Panc1 (cell line): ENCODE measurements around the gene HERC4. TPM values are rescaled to one million over a fixed set of nuclear protein-coding genes. Genes with fewer than 3 reads are reported as not detected.
A peak's percentile ranks its signal among the peaks of the same experiment; 100 is the strongest.

Experiments
- ATAC-seq: fragments of 200-7000 bp; cut with Tn5 transposase; 2 replicates; pipeline ENCODE4 v1.9.1; 2020; ENCODE audit warnings: mild to moderate bottlenecking, moderate library complexity
- BruUV-seq: library from RNA; stranded (reverse); fragments of 400-500 nt; replicated peaks from 2 replicates; lab custom pipeline; 2021; lab: Mats Ljungman, UMichigan
- CTCF ChIA-PET: fragments of 300-600 bp; sonication (Branson Sonifier 250); formaldehyde crosslinking; loops from one replicate; lab custom pipeline; 2022; ENCODE audit warnings: antibody characterized with exemption; lab: Charles Lee
- POLR2A ChIA-PET: fragments of 300-600 bp; sonication (Branson Sonifier 250); formaldehyde crosslinking; loops from one replicate; lab custom pipeline; 2022; ENCODE audit warnings: antibody characterized with exemption; lab: Charles Lee
- DNase-seq: peaks from one replicate; pipeline ENCODE4 v3.0.0-alpha.2; 2010; ENCODE audit warnings: low read depth, low spot score
- H3K27ac ChIP-seq: 2 replicates; pipeline ENCODE4 v1.5.1; 2011; ENCODE audit warnings: mild to moderate bottlenecking, low read length, inconsistent platforms
- H3K27me3 ChIP-seq: fragments of 200-500 bp; sonication (Bioruptor generic); 2 replicates; pipeline ENCODE4 v1.6.0; 2014; ENCODE audit warnings: low read length, inconsistent platforms; ENCODE audit not compliant: control insufficient read depth, insufficient read depth
- H3K36me3 ChIP-seq: fragments of 200-500 bp; sonication (Bioruptor generic); 2 replicates; pipeline ENCODE4 v1.5.1; 2014; ENCODE audit warnings: inconsistent platforms, mild to moderate bottlenecking, low read length, moderate library complexity; ENCODE audit not compliant: control insufficient read depth, insufficient read depth
- H3K4me1 ChIP-seq: 2 replicates; pipeline ENCODE4 v1.5.1; 2011; ENCODE audit warnings: inconsistent platforms, mild to moderate bottlenecking, low read length, moderate library complexity; ENCODE audit not compliant: control insufficient read depth, insufficient read depth
- H3K4me3 ChIP-seq, 2 experiments: 2 replicates each; pipeline ENCODE4 v1.5.1; 2011 to 2012; ENCODE audit warnings: low read depth in 2 of 2, low read length in 2 of 2, mild to moderate bottlenecking in 2 of 2, inconsistent platforms in 1 of 2, moderate library complexity in 1 of 2
- H3K9me3 ChIP-seq: fragments of 200-500 bp; sonication (Bioruptor generic); 2 replicates; pipeline ENCODE4 v1.5.1; 2014; ENCODE audit warnings: low read depth, mild to moderate bottlenecking, inconsistent platforms, low read length, moderate library complexity; ENCODE audit not compliant: control insufficient read depth, insufficient read depth
- POLR2AphosphoS5 ChIP-seq: IDR thresholded peaks from 2 replicates; pipeline ENCODE4 v1.6.1; 2012; ENCODE audit warnings: mild to moderate bottlenecking, low read depth, low read length, moderate library complexity
- SIN3A ChIP-seq: IDR thresholded peaks from 2 replicates; pipeline ENCODE4 v1.6.1; 2012; ENCODE audit warnings: low read depth, mild to moderate bottlenecking, low read length, moderate library complexity, borderline replicate concordance; ENCODE audit not compliant: insufficient read depth
- TCF7L2 ChIP-seq: IDR thresholded peaks from 2 replicates; pipeline ENCODE4 v1.6.1; 2011; ENCODE audit warnings: mild to moderate bottlenecking, low read depth, low read length, inconsistent platforms
- in situ Hi-C: cut with HindIII; loops from 2 replicates; pipeline ENCODE4 v1.10.0; 2016; ENCODE audit warnings: low sequenced_read_pairs, low pct_unique_long_range_greater_than_20kb
- intact Hi-C: fragments of 100-400 bp; cut with micrococcal nuclease; formaldehyde crosslinking; loops from one replicate; pipeline ENCODE4 v1.10.0; 2022; ENCODE audit not compliant: unreplicated experiment
- total RNA-seq: library from RNA; stranded (reverse); gene quantifications from one replicate; pipeline ENCODE4 v1.2.1, GENCODE V29; 2021; ENCODE audit not compliant: unreplicated experiment
- TF ChIP-seq, protein P1 (sequence below): fragments of 450-650 bp; IDR thresholded peaks from 2 replicates; pipeline ENCODE4 v1.5.1; 2017; ENCODE audit warnings: mild to moderate bottlenecking
- TF ChIP-seq, protein P2 (sequence below), 2 experiments: IDR thresholded peaks; 2 replicates each; pipeline ENCODE4 v1.6.1; 2011 to 2012; ENCODE audit warnings: low read depth in 2 of 2, control low read depth in 1 of 2, low read length in 1 of 2, mild to moderate bottlenecking in 1 of 2, moderate library complexity in 1 of 2; ENCODE audit not compliant: insufficient read depth in 1 of 2

Gene HERC4
- total RNA-seq, 1 experiment from 2014 or later, result 119 TPM

DNA sequence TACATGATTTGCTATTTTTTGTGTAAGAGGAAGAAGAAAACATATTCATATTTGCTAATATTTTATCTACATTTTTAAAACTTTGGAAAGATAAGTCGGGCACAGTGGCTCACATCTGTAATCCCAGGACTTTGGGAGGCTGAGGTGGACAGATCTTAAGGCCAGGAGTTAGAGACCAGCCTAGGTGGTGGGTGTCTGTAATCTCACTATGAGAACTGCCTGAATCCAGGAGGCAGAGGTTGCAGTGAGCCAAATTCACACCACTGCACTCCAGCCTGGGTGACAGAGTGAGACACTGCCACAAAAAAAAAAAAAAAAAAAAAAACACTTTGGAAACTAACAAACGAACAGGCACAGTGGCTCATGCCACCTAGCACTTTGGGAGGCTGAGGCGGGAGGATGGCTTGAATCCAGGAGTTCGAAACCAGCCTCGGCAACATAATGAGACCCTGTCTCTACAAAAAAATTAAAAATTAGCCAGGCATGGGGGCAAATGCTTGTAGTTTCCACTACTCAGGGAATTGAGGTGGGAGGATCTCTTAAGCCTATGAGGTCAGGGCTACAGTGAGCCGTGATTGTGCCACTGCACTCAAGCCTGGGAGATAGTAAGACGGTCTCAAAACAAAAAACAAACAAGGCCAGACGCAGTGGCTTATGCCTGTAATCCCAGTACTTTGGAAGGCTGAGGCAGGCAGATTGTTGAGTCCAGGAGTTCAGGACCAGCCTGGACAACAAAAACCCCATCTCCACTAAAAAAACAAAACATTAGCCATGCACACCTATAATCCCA, 25.6 kb downstream of the HERC4 start:
- Histone ChIP-seq H3K36me3 (peaks cover 5% of the 10 kb centered on the region; the same call in 1 of the 2 replicates), H3K27ac (no peak overlapping the region), H3K9me3 (no peaks in the 10 kb centered on the region), H3K4me3 (no peak overlapping the region), H3K4me1 (peaks cover 39% of the 10 kb centered on the region), H3K27me3 (no peaks in the 10 kb centered on the region)
- ChIA-PET POLR2A (no interaction called here), CTCF (no interaction called here)
- in situ Hi-C loops, result no loop called here
- no TSS peak for BruUV-seq
- intact Hi-C loops, result no loop called here
- ATAC-seq (peak; percentile 63), DNase-seq (no peak)
- no peak for TF ChIP-seq SIN3A

- no TSS peak for BruUV-seq
- Histone ChIP-seq H3K4me3 (no peak overlapping the region), H3K9me3 (no peaks in the 10 kb centered on the region), H3K27ac (no peak overlapping the region), H3K36me3 (peaks cover 16% of the 10 kb centered on the region; the same call in 1 of the 2 replicates), H3K4me1 (peaks cover 39% of the 10 kb centered on the region), H3K27me3 (no peaks in the 10 kb centered on the region)
- CTCF ChIA-PET, result no interaction called here
- TF ChIP-seq, protein P1, sequence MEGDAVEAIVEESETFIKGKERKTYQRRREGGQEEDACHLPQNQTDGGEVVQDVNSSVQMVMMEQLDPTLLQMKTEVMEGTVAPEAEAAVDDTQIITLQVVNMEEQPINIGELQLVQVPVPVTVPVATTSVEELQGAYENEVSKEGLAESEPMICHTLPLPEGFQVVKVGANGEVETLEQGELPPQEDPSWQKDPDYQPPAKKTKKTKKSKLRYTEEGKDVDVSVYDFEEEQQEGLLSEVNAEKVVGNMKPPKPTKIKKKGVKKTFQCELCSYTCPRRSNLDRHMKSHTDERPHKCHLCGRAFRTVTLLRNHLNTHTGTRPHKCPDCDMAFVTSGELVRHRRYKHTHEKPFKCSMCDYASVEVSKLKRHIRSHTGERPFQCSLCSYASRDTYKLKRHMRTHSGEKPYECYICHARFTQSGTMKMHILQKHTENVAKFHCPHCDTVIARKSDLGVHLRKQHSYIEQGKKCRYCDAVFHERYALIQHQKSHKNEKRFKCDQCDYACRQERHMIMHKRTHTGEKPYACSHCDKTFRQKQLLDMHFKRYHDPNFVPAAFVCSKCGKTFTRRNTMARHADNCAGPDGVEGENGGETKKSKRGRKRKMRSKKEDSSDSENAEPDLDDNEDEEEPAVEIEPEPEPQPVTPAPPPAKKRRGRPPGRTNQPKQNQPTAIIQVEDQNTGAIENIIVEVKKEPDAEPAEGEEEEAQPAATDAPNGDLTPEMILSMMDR, result no peak
- TF ChIP-seq TCF7L2, result no peak
- no peak for TF ChIP-seq SIN3A
- no peak; the same call in 1 of the 2 replicates for TF ChIP-seq POLR2AphosphoS5
- TF ChIP-seq, protein P2, sequence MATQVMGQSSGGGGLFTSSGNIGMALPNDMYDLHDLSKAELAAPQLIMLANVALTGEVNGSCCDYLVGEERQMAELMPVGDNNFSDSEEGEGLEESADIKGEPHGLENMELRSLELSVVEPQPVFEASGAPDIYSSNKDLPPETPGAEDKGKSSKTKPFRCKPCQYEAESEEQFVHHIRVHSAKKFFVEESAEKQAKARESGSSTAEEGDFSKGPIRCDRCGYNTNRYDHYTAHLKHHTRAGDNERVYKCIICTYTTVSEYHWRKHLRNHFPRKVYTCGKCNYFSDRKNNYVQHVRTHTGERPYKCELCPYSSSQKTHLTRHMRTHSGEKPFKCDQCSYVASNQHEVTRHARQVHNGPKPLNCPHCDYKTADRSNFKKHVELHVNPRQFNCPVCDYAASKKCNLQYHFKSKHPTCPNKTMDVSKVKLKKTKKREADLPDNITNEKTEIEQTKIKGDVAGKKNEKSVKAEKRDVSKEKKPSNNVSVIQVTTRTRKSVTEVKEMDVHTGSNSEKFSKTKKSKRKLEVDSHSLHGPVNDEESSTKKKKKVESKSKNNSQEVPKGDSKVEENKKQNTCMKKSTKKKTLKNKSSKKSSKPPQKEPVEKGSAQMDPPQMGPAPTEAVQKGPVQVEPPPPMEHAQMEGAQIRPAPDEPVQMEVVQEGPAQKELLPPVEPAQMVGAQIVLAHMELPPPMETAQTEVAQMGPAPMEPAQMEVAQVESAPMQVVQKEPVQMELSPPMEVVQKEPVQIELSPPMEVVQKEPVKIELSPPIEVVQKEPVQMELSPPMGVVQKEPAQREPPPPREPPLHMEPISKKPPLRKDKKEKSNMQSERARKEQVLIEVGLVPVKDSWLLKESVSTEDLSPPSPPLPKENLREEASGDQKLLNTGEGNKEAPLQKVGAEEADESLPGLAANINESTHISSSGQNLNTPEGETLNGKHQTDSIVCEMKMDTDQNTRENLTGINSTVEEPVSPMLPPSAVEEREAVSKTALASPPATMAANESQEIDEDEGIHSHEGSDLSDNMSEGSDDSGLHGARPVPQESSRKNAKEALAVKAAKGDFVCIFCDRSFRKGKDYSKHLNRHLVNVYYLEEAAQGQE (IDR thresholded peaks at IDR 0.05; ENCODE audit: insufficient read depth in 1 of 2, low read depth in 2 of 2, low read length in 1 of 2), result no peak
- in situ Hi-C loops (no loop called here), intact Hi-C loops (no loop called here)
- POLR2A ChIA-PET, result no interaction called here
- DNase-seq, result no peak
- no peak; the same call in 1 of the 2 replicates for ATAC-seq
Observed at GRCh38 chr10:68047554-68048327, 27.3 kb downstream of the HERC4 start.
